Measurements from ENCODE around the gene ADIPOR2. TPM values are rescaled to one million over a fixed set of nuclear protein-coding genes. Genes with fewer than 3 reads are reported as not detected.

The ADIPOR2 gene
- total RNA-seq, 1 donor from 2014 or later: 83.6 TPM

DNA sequence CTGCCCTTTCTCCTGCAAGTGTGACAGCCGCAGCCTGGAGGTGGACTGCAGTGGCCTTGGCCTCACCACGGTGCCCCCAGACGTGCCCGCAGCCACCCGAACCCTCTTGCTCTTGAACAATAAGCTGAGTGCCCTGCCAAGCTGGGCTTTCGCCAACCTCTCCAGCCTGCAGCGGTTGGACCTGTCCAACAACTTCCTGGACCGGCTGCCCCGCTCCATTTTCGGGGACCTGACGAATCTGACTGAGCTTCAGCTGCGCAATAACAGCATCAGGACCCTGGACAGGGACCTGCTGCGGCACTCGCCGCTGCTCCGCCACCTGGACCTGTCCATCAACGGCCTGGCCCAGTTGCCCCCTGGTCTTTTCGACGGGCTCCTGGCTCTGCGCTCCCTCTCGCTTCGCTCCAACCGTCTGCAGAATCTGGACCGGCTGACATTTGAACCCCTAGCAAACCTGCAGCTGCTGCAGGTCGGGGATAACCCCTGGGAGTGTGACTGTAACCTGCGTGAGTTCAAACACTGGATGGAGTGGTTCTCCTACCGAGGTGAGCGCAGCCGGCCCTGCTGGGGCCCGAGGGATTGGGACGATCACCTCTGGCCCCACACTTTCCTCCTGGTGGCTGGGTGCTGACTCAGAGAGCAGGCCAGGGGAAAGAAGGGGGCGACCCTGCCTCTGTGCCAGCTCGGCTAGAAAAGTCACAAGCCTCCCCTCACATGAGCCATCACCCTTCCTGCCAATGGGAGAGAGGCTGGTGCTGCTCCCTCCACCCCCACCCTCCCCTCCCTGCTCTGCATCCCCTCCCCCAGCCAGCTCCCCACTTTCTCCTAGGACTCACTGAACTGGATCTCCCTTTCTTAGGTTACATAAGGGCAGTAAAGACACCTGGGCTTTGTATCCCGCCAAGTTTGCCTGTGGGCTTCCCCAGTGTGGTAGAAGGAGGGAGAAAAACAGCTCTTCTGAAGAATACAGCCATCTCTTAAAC, 140.4 kb downstream of the ADIPOR2 start:
- H3K36me3 Mint-ChIP-seq (ENCODE audit: insufficient read depth): no peaks in the 10 kb centered on the region
- peaks cover 28% of the 10 kb centered on the region for H3K27me3 Mint-ChIP-seq
- H3K4me3 Mint-ChIP-seq (ENCODE audit: low read depth): no peak overlapping the region
- DNase-seq (ENCODE audit: low spot score, unreplicated experiment): peak; percentile 97
- H3K9me3 Mint-ChIP-seq (ENCODE audit: low read depth): no peaks in the 10 kb centered on the region
- H3K4me1 Mint-ChIP-seq (ENCODE audit: low read depth): peaks cover 18% of the 10 kb centered on the region
- peak overlapping the region; percentile 71 for H3K27ac Mint-ChIP-seq
- TF ChIP-seq, protein P1, sequence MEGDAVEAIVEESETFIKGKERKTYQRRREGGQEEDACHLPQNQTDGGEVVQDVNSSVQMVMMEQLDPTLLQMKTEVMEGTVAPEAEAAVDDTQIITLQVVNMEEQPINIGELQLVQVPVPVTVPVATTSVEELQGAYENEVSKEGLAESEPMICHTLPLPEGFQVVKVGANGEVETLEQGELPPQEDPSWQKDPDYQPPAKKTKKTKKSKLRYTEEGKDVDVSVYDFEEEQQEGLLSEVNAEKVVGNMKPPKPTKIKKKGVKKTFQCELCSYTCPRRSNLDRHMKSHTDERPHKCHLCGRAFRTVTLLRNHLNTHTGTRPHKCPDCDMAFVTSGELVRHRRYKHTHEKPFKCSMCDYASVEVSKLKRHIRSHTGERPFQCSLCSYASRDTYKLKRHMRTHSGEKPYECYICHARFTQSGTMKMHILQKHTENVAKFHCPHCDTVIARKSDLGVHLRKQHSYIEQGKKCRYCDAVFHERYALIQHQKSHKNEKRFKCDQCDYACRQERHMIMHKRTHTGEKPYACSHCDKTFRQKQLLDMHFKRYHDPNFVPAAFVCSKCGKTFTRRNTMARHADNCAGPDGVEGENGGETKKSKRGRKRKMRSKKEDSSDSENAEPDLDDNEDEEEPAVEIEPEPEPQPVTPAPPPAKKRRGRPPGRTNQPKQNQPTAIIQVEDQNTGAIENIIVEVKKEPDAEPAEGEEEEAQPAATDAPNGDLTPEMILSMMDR (IDR thresholded peaks at IDR 0.05; ENCODE audit: unreplicated experiment): no peak

DNA sequence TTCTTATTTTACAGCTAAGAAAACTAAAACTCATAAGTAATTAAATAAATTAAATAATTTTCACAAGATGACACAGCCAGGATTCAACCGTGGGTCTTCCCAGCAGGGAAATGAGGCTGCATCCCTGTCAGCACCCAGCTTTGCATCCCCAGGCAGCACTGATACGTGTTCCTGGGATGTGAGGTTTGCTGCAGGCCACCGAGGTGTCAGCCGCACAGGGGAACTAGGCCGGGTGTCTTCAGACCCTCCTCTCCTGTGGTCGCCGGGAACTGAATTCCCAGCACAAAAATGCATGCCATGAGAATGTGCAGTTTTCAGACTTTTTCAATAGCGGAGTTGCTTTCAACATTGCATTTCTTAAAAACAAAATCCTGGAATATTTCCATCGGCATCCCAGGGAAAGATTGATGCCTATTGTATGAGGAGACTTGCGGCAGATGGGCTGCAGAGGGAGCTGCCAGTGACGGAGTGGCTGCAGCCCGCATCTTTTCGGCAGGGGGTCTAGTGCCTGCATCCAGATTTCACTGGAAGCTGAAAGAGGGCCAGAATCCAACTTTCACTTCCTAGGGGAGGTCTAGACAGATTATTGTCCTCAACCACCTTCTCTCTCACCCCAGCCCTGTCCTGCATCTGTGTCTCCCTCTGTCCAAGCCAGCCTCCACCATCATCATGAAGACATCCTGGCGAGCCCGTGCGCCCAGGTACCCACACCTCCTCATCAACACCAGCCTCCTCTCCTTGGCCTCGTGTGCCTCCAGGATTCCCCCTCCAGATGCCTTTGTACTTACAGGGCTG, 142.1 kb downstream of the ADIPOR2 start:
- no peak for DNase-seq (ENCODE audit: low spot score, unreplicated experiment)
- TF ChIP-seq, protein P1 (IDR thresholded peaks at IDR 0.05; ENCODE audit: unreplicated experiment): no peak
- H3K27ac Mint-ChIP-seq: no peak overlapping the region
- peaks cover 22% of the 10 kb centered on the region for H3K4me1 Mint-ChIP-seq (ENCODE audit: low read depth)
- H3K4me3 Mint-ChIP-seq (ENCODE audit: low read depth): no peak overlapping the region
- H3K27me3 Mint-ChIP-seq: peaks cover 28% of the 10 kb centered on the region
- H3K9me3 Mint-ChIP-seq (ENCODE audit: low read depth): no peaks in the 10 kb centered on the region
- no peaks in the 10 kb centered on the region for H3K36me3 Mint-ChIP-seq (ENCODE audit: insufficient read depth)

DNA sequence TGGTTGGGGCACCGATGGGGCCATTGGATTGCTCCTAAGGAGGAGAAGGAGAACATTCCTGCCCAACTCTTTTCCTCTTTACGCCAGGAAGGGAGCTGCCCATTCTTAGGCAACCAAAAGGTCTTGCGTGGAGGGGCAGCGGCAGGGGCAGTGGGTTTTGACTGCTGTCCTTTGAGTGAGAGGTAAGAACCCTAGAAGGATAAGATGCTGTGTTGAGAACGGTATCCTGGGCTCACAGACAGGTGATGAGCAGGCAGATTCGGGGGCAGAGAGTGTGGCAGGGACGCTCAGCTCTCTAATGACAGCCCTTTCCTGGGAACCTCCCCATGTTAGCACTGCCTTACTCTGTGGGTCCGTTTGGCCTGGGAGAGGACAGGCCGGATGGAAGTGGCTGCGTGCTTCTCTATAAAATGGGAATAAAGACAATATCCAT, 142.7 kb downstream of the ADIPOR2 start:
- DNase-seq (ENCODE audit: low spot score, unreplicated experiment): no peak
- Mint-ChIP-seq H3K9me3 (ENCODE audit: low read depth) (no peaks in the 10 kb centered on the region), H3K4me1 (ENCODE audit: low read depth) (peaks cover 24% of the 10 kb centered on the region), H3K36me3 (ENCODE audit: insufficient read depth) (no peaks in the 10 kb centered on the region), H3K27me3 (peaks cover 28% of the 10 kb centered on the region), H3K27ac (no peak overlapping the region), H3K4me3 (ENCODE audit: low read depth) (no peak overlapping the region)
- TF ChIP-seq, protein P1 (IDR thresholded peaks at IDR 0.05; ENCODE audit: unreplicated experiment): no peak

- Mint-ChIP-seq H3K27ac (no peak overlapping the region), H3K9me3 (ENCODE audit: low read depth) (no peaks in the 10 kb centered on the region), H3K4me1 (ENCODE audit: low read depth) (peaks cover 21% of the 10 kb centered on the region), H3K4me3 (ENCODE audit: low read depth) (no peak overlapping the region), H3K36me3 (ENCODE audit: insufficient read depth) (no peaks in the 10 kb centered on the region), H3K27me3 (peaks cover 28% of the 10 kb centered on the region)
- TF ChIP-seq, protein P1 (IDR thresholded peaks at IDR 0.05; ENCODE audit: unreplicated experiment): no peak
- no peak for DNase-seq (ENCODE audit: low spot score, unreplicated experiment)
These were observed 143.5 kb downstream of the ADIPOR2 start for GRCh38 chr12:1834186-1834925.
